Fibroblast of villous mesenchyme (primary cell): ENCODE data around the gene MC2R. TPM values are rescaled to one million over a fixed set of nuclear protein-coding genes. Genes with fewer than 3 reads are reported as not detected.

ENCODE experiments used
- DNase-seq: peaks from one replicate; pipeline ENCODE4 v3.0.0-alpha.2; 2010; ENCODE audit warnings: low read depth
- H3K4me3 ChIP-seq: 2 replicates; pipeline ENCODE4 v1.5.1; 2011; ENCODE audit warnings: low read depth, mild to moderate bottlenecking, low read length
- CTCF ChIP-seq: IDR thresholded peaks from 2 replicates; pipeline ENCODE4 v1.5.1; 2012; ENCODE audit warnings: low read depth, mild to moderate bottlenecking, low read length; ENCODE audit not compliant: insufficient read depth
- total RNA-seq: library from RNA; depleted of rRNA; stranded (reverse); fragments of >200 nt; gene quantifications from 2 replicates; pipeline ENCODE4 v1.2.3, GENCODE V29; 2012

MC2R gene
- total RNA-seq, 1 donor, result not detected

- no peak for DNase-seq
- no peak overlapping the region for H3K4me3 ChIP-seq
- TF ChIP-seq CTCF, result no peak
Measured at GRCh38 chr18:13914170-13914569, 1.2 kb downstream of the MC2R start.

- no peak overlapping the region for H3K4me3 ChIP-seq
- no peak for TF ChIP-seq CTCF
Measured at GRCh38 chr18:13913205-13913604, 2.1 kb downstream of the MC2R start.

GRCh38 chr18:13912601-13913000 is 2.7 kb downstream of the MC2R start:
- TF ChIP-seq CTCF, result no peak
- no peak for DNase-seq

More at GRCh38 chr18:13913205-13913604, 2.1 kb downstream of the MC2R start:
- no peak for DNase-seq

GRCh38 chr18:13910986-13911385 is 4.3 kb downstream of the MC2R start:
- TF ChIP-seq CTCF, result no peak

More at GRCh38 chr18:13912601-13913000, 2.7 kb downstream of the MC2R start:
- H3K4me3 ChIP-seq, result no peak overlapping the region

GRCh38 chr18:13910501-13910900 is 4.8 kb downstream of the MC2R start:
- no peak overlapping the region for H3K4me3 ChIP-seq
- no peak for TF ChIP-seq CTCF
- DNase-seq, result no peak

More at GRCh38 chr18:13910986-13911385, 4.3 kb downstream of the MC2R start:
- DNase-seq, result no peak
- no peak overlapping the region for H3K4me3 ChIP-seq

- no peak for DNase-seq
- no peak for TF ChIP-seq CTCF
- no peak overlapping the region for H3K4me3 ChIP-seq
Measured at GRCh38 chr18:13909141-13909940, 6.0 kb downstream of the MC2R start.
